SK-MEL-5 (cell line): Measurements from ENCODE around the gene LPO. TPM values are rescaled to one million over a fixed set of nuclear protein-coding genes. Genes with fewer than 3 reads are reported as not detected.

Experiments used
- DNase-seq: peaks from one replicate; pipeline ENCODE4 v3.0.0-alpha.2; 2016; ENCODE audit warnings: low read depth, low spot score
- in situ Hi-C: cut with HindIII; loops from 2 replicates; pipeline ENCODE4 v1.10.0; 2016; ENCODE audit warnings: low sequenced_read_pairs, high pct_unique_total_duplicates, low pct_unique_long_range_greater_than_20kb
- total RNA-seq: library from RNA; depleted of rRNA; stranded (reverse); fragments of >200 nt; shearing (Covaris generic); gene quantifications from 2 replicates; pipeline ENCODE4 v1.2.3, GENCODE V29; 2014

Gene LPO
- total RNA-seq, 1 experiment from 2014 or later = not detected

DNA sequence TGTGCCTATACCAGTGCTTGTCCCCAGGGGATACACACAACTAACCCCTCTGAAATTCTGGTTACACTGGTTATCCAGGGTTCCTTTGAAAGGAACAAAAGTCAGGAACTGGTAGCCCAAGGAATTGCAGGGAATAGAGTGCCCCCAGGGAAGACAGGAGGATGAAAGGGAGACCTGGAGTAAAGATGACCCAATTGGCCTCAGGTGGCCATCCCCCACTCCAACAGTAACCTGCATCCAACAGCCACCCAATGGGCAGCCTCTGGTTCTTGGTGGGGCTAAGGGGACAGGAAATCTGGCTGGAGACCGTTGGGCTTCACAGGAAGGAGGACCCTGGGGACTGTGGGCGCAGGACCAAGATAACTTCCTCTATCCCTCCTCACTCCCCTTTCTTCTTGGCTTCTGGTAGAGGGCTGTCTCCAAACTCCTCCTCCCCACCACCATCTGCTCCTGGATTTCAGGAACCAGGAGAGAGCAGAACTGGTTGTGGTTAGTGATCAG, 43.2 kb downstream of the LPO start:
- DNase-seq = no peak
- in situ Hi-C loops = loop anchor here (10.0 kb wide), 1 partner anchor 143 kb away; no protein-coding TSS in a partner anchor

DNA sequence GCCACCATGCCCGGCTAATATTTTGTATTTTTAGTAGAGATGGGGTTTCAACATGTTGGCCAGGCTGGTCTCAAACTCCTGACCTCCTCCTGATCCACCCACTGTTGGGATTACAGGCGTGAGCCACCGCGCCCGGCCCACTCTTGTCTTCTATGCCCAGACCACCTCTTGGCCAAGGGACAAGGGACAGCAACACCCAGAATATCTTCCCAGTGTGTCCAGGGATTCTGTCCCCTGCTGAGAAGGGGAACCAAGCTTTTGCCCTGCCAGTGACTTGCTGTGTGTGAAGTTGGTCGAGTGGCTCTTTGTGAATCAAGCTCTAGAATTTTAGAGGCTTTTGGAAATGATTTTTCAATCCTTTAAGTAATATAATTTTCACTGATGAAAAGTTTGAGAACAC, 44.1 kb downstream of the LPO start:
- in situ Hi-C loops = loop anchor here (10.0 kb wide), 1 partner anchor 142 kb away; no protein-coding TSS in a partner anchor

GRCh38 chr17:58283674-58284612, 45.6 kb downstream of the LPO start:
- no peak for DNase-seq
- in situ Hi-C loops = loop anchor here (10.0 kb wide), 1 partner anchor 141 kb away; no protein-coding TSS in a partner anchor

More for the DNA sequence above, 44.1 kb downstream of the LPO start:
- DNase-seq = no peak

DNA sequence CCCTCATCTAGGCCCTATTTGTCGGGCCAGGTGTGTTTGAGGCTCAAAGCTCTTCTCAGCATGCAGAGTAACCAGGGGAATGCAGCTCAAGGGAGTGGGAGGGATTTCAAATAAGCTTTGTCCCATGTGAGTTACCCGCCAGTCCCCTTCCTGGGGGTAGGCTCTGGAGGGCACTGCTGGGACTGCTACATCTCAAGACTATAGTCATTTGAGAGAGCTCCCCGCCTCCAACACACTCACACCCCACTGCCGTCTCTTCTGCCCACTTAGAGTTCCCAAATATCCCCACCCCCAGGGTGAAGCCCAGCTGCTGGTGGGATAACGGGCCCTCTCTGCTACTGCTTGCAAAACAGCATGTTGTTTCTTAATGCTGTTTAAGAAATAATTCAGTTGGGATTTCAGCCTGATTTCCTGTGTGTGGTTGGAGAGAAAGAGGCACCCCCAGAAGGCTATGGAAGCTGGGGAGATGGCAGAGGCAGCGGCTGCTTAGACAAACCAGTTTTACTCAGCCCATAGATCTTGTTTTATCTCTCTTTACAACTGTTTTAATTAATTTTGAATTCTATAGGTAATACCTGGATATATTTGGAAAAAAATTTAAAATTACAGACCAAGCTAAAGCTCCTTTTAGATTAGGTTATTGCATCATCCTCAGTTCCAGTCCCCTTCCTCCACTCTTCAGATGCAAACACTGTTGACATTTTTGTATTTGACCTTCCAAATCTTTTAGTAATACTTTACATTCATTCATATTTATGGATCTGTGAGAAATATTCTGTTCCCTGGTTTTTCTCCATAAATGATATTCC, 46.4 kb downstream of the LPO start:
- in situ Hi-C loops = loop anchor here (10.0 kb wide), 1 partner anchor 140 kb away; no protein-coding TSS in a partner anchor
- DNase-seq = no peak

GRCh38 chr17:58285422-58285810, 47.0 kb downstream of the LPO start:
- in situ Hi-C loops = loop anchor here (10.0 kb wide), 1 partner anchor 139 kb away; no protein-coding TSS in a partner anchor
- no peak for DNase-seq

- no peak for DNase-seq
- in situ Hi-C loops = loop anchor here (10.0 kb wide), 1 partner anchor 135 kb away; no protein-coding TSS in a partner anchor
These were observed 51.5 kb downstream of the LPO start for GRCh38 chr17:58289869-58290268.

DNA sequence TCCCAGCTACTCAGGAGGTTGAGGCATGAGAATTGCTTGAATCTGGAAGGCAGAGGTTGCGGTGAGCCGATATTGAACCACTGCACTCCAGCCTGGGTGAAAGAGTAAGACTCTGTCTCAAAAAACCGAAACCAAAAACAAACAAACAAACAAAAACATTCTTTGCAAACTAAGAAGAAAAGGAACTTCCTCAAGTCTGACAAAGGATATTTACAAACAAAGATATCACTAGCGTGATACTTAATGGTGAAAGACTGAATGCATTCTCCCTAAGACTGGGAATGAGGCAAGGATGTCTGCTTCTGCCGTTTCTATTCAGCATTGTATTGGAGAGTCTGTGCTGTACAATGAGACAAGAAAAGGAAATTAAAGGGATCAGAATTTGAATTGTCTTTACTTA, 52.9 kb downstream of the LPO start:
- DNase-seq = no peak
- in situ Hi-C loops = no loop called here

GRCh38 chr17:58294034-58294433, 55.6 kb downstream of the LPO start:
- in situ Hi-C loops = no loop called here
- DNase-seq = no peak

- no peak for DNase-seq
These were observed 62.0 kb downstream of the LPO start for GRCh38 chr17:58300336-58300735.

GRCh38 chr17:58301504-58302150, 63.2 kb downstream of the LPO start:
- DNase-seq = no peak
- in situ Hi-C loops = no loop called here

More at GRCh38 chr17:58300336-58300735, 62.0 kb downstream of the LPO start:
- in situ Hi-C loops = no loop called here

GRCh38 chr17:58302171-58302918, 64.0 kb downstream of the LPO start:
- no peak for DNase-seq
- in situ Hi-C loops = no loop called here

DNA sequence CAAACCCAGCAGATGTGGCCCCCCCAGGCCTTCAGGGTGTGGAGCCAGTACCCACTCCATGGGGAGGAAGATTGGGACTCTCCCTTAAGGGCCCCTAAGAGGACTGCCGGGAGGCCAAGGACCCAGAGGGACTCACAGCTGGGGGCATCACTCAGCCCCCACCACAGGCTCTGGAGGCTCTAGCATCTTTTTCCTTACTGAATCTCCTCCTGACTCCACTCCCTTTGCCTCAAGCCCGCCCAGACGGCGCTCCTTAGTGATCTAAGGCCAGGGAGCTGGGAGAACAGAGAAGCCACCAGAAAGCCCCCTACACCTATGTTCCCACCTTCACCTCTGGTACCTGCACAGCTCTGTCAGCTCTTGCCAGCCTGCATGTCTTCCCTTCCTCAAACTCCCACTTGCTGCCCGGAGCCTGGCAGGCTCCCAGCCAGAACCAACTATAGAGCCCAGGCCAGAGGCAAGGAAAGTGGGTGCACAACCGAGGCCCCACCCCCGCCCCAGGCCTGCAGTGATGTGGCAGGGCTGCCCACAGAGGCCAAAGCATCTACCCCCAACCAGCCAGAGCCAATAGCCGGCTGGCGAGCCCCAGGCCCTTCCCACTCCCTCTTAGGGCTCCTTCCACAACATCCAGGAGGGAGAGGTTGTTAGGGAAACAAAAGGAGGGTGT, 64.7 kb downstream of the LPO start:
- in situ Hi-C loops = no loop called here

DNA sequence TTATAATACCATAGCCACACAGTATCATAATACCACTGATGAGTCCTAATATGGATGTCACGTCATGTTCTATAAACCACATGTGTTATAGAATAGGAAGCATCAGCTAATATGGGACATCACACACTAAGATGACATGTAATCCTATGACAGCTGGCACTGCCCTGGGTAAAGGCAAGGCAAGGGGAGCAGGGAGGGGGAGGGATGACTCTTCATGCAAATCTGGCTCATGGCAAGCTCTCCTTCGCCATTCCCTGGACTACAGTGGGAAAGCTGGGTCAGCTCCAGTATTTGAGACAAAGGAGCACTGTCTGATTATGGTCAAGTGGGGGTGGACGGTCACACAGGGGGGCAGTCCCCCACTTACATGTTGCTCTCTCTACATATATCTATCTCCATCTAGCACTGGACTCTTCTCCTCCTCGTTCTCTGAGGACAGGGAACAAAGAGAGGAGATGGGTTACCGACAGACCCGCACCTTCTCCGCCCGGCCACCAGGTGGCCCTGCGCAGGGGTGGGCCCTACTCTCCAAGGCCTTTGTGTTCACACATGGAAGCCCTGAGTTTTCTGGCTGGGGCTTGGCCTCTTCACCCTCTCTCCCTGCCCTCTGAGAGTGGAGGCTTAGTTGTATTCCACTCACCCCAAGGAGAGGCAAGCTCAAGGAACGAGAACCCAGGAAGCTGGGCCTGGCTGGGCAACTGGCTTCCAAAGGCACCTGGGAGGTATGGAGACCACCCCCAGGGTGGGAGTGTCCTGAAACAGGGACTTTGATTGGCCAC, 65.8 kb downstream of the LPO start:
- peak; percentile 78 for DNase-seq
- in situ Hi-C loops = no loop called here

More for the DNA sequence above, 64.7 kb downstream of the LPO start:
- no peak for DNase-seq

GRCh38 chr17:58304750-58305486, 66.5 kb downstream of the LPO start:
- in situ Hi-C loops = no loop called here
- no peak for DNase-seq

DNA sequence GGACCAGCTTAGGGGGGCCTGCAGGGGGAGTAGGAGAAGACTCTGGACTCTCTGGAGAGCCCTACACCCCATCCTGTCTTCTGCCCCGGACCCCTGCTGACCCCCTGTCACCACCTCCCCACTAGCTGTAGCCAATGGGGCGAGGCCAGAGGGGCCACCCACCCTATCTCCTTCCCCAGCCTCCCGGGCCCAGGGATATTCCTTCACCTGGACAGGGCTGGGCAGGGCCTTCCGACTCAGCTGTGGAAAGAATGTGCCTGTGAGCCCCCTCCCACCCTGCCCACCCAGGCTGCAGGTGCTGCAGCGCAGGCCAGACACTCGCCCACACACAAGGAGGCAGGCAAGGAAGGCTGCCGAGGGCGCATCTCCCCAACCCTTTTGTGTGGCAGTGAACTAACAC, 67.2 kb downstream of the LPO start:
- in situ Hi-C loops = no loop called here
- no peak for DNase-seq
